Calu3 (cell line): Measurements from ENCODE around the gene ELP1. TPM values are rescaled to one million over a fixed set of nuclear protein-coding genes. Genes with fewer than 3 reads are reported as not detected.

Experiments
- BruUV-seq: library from RNA; stranded (reverse); fragments of 400-500 nt; replicated peaks from 2 replicates; lab custom pipeline; 2021; lab: Mats Ljungman, UMichigan
- CTCF ChIA-PET: fragments of 300-600 bp; sonication (Branson Sonifier 250); formaldehyde crosslinking; loops from one replicate; lab custom pipeline; 2022; ENCODE audit warnings: antibody characterized with exemption; lab: Charles Lee
- DNase-seq: peaks from one replicate; pipeline ENCODE4 v3.0.0; 2022
- H3K27ac Mint-ChIP-seq: one replicate; pipeline ENCODE4 v1.8.0; 2022; ENCODE audit warnings: mixed read lengths; ENCODE audit not compliant: unreplicated experiment
- H3K27me3 Mint-ChIP-seq: one replicate; pipeline ENCODE4 v1.8.0; 2022; ENCODE audit warnings: mixed read lengths; ENCODE audit not compliant: unreplicated experiment
- H3K36me3 Mint-ChIP-seq: one replicate; pipeline ENCODE4 v1.8.0; 2022; ENCODE audit warnings: mild to moderate bottlenecking, moderate library complexity, mixed read lengths; ENCODE audit not compliant: insufficient read depth, unreplicated experiment
- H3K4me1 Mint-ChIP-seq: one replicate; pipeline ENCODE4 v1.8.0; 2022; ENCODE audit warnings: mild to moderate bottlenecking, low read depth, mixed read lengths; ENCODE audit not compliant: unreplicated experiment
- H3K4me3 Mint-ChIP-seq: one replicate; pipeline ENCODE4 v1.8.0; 2022; ENCODE audit warnings: mild to moderate bottlenecking, low read depth, moderate library complexity, mixed read lengths; ENCODE audit not compliant: unreplicated experiment
- H3K9me3 Mint-ChIP-seq: one replicate; pipeline ENCODE4 v1.8.0; 2022; ENCODE audit warnings: low read depth, mixed read lengths; ENCODE audit not compliant: unreplicated experiment
- intact Hi-C: fragments of 100-400 bp; cut with micrococcal nuclease; formaldehyde crosslinking; loops from one replicate; pipeline ENCODE4 v1.10.0; 2022; ENCODE audit not compliant: unreplicated experiment
- total RNA-seq: library from RNA; stranded (reverse); gene quantifications from 2 replicates; pipeline ENCODE4 v1.2.3, GENCODE V29; 2022
- TF ChIP-seq, protein P1 (sequence below): fragments of 200-600 bp; IDR thresholded peaks from one replicate; pipeline ENCODE4 v1.8.0; 2022; ENCODE audit warnings: antibody characterized with exemption; ENCODE audit not compliant: unreplicated experiment

The ELP1 gene
- total RNA-seq, 1 experiment from 2014 or later, result 17.9 TPM

DNA sequence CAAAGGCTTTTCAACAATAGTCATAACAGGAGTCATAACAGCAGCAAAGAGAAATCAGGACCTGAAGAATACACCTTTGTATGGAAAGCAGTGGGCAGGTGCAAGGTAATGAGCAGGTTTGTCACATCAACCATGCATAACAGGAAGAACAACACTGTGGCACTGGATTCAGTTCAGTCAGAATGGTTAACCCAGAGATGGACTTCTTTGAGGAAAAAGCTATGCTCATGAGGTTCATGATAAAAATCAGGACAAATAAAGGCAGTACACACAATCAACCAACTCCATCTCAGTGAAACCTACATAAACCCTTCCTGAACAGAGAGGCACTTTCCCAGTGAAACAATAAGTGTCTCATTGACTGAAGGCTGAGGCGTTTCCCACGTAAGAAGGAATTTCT, 27.2 kb upstream of the ELP1 start:
- intact Hi-C loops, result no loop called here
- BruUV-seq, result no TSS peak
- Mint-ChIP-seq H3K4me3 (no peak overlapping the region), H3K27ac (no peak overlapping the region), H3K36me3 (no peaks in the 10 kb centered on the region), H3K9me3 (no peaks in the 10 kb centered on the region), H3K4me1 (no peaks in the 10 kb centered on the region), H3K27me3 (no peaks in the 10 kb centered on the region)
- TF ChIP-seq, protein P1, sequence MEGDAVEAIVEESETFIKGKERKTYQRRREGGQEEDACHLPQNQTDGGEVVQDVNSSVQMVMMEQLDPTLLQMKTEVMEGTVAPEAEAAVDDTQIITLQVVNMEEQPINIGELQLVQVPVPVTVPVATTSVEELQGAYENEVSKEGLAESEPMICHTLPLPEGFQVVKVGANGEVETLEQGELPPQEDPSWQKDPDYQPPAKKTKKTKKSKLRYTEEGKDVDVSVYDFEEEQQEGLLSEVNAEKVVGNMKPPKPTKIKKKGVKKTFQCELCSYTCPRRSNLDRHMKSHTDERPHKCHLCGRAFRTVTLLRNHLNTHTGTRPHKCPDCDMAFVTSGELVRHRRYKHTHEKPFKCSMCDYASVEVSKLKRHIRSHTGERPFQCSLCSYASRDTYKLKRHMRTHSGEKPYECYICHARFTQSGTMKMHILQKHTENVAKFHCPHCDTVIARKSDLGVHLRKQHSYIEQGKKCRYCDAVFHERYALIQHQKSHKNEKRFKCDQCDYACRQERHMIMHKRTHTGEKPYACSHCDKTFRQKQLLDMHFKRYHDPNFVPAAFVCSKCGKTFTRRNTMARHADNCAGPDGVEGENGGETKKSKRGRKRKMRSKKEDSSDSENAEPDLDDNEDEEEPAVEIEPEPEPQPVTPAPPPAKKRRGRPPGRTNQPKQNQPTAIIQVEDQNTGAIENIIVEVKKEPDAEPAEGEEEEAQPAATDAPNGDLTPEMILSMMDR, result no peak
- no peak for DNase-seq
- CTCF ChIA-PET, result no interaction called here

DNA sequence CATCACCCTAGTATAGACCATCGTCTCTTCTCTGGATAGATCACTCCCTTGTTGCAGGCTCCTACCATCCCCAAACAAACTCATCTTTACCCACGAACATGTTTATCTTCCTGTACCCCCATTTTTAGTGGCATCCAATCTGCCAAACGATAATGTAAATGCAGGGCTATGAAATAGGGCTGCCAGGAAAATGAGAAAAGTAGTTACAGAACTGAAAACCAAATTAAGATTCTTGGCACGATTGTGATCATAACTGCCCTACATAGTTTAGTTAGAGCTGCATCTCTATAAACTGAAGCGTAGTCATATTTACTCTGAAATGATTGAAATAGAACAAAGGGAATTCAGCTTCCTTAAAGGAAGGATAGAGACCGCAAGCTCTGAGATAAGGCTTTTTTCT, 26.4 kb upstream of the ELP1 start:
- CTCF ChIA-PET, result no interaction called here
- no peaks in the 10 kb centered on the region for H3K36me3 Mint-ChIP-seq
- no peaks in the 10 kb centered on the region for H3K4me1 Mint-ChIP-seq
- no peak overlapping the region for H3K27ac Mint-ChIP-seq
- no peak for DNase-seq
- H3K4me3 Mint-ChIP-seq, result no peak overlapping the region
- TF ChIP-seq, protein P1, result no peak
- intact Hi-C loops, result no loop called here
- BruUV-seq, result no TSS peak
- no peaks in the 10 kb centered on the region for H3K27me3 Mint-ChIP-seq
- no peaks in the 10 kb centered on the region for H3K9me3 Mint-ChIP-seq

DNA sequence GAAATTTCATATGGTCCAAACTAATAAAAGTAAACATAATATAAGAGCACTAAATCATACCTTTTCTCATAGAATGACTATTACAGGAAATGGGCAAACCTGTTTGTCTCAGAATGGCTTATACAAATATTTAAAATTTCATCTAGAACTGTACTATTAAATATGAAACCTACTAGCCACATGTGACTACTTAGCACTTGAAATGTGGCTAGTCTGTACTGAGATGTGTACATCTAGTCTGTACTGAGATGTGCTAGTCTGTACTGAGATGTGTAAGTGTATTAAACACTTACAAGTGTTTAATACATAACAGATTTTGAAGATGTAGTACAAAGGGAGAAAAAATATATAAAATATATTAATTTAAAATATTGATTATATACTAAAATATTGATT, 22.7 kb upstream of the ELP1 start:
- no peak overlapping the region for H3K4me3 Mint-ChIP-seq
- H3K27ac Mint-ChIP-seq, result no peak overlapping the region
- CTCF ChIA-PET, result no interaction called here
- TF ChIP-seq, protein P1, result no peak
- intact Hi-C loops, result loop anchor here (10.0 kb wide), 1 partner anchor 58 kb away; the partner anchor contains the start of gene CTNNAL1
- no peaks in the 10 kb centered on the region for H3K9me3 Mint-ChIP-seq
- H3K27me3 Mint-ChIP-seq, result no peaks in the 10 kb centered on the region
- no peaks in the 10 kb centered on the region for H3K36me3 Mint-ChIP-seq
- no peak for DNase-seq
- no TSS peak for BruUV-seq
- no peaks in the 10 kb centered on the region for H3K4me1 Mint-ChIP-seq

DNA sequence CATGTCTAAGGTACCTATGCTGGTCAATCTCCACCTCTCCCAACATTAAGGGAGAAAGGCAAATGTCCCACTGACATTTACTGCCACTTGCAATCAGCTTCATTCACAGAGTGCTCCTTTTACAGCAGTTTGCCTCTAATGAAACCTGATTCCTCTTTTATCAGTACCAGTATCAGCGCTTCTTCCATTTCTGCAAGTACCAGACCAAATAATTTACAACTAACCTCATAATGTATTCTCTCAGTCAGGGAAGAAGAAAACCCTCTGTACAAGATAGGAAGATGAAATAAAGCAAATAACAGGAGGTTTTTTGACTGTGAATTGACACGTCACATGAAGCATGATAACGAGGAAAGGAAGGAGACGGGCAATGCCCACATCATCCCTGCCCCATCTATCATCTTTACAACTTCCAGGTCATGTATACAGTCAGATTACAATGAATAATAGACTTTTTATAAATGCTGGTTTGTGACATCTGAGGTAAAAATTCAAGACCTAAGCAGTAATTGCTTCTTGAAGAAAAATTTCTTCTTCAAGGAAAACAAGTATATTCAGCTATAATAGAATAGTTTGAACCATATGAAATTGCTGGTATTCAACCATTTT, 22.2 kb upstream of the ELP1 start:
- intact Hi-C loops, result loop anchor here (10.0 kb wide), 1 partner anchor 59 kb away; the partner anchor contains the start of gene CTNNAL1
- Mint-ChIP-seq H3K36me3 (no peaks in the 10 kb centered on the region), H3K27ac (no peak overlapping the region), H3K27me3 (no peaks in the 10 kb centered on the region), H3K9me3 (no peaks in the 10 kb centered on the region), H3K4me3 (no peak overlapping the region), H3K4me1 (no peaks in the 10 kb centered on the region)
- BruUV-seq, result no TSS peak
- TF ChIP-seq, protein P1, result no peak
- DNase-seq, result no peak
- CTCF ChIA-PET, result no interaction called here
